SKM-1 treated with dmso at 0.1 percent for 144 hours (cell line): ENCODE data around the gene CEBPZOS.

Source experiments
- DNase-seq: peaks from one replicate; lab custom pipeline; 2025; ENCODE audit not compliant: unreplicated experiment; lab: John Stamatoyannopoulos, UW

Gene CEBPZOS

DNA sequence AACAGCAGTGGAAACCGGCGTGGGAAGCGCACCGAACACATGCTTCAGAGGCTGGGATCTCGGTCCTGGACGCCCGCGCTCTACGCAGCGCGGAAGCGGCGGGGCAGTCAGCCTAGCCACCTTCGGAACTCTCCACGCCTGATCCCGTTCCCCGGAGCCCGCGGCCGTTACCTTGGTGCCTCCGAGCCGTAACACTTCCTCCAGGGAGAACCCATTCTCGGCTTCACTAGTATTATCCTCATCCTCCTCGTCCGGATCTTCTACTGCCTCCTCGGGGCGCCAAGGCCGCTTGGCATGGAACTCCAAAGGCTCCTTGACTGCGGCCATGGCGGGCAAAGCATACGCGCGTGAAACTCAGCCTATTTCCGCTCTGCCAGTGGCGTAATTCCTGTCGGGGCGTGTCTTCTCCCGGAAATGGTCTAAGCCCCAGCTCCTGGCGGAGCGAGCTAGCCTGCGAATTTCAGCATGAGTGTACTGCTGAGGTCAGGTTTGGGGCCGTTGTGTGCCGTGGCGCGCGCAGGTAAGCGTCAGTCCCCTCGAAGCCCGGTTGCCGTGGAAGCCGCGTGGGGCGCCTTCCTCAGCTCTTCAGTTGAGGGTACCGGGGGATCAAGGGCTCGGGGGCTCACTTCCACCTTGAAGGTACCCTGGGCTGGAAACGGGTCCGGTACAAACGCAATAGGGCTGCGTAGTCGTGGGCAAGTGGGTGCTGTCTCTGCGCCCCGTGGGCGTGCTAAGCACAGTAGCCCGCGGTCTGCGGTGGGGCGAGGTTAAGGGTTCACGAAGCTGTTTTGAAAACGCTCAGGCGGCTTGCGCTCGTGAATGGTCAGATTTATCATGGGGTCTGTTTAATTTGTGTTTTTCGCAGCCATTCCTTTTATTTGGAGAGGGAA is 35.2 kb downstream of the CEBPZOS start, which contains the start of the genes CEBPZ and NDUFAF7:
Gene CEBPZ (minus strand): TSS at position 356 of the 890 bp plus-strand sequence. CDS start 29 bp downstream, at position 327.
Gene NDUFAF7 (plus strand): TSS at position 418 of the 890 bp plus-strand sequence. CDS start 48 bp downstream, at position 466.
- DNase-seq = peak; percentile 86

GRCh38 chr2:37232131-37232933 is 36.0 kb downstream of the CEBPZOS start:
- DNase-seq = no peak

GRCh38 chr2:37243435-37243834 is 47.1 kb downstream of the CEBPZOS start:
- DNase-seq = no peak

DNA sequence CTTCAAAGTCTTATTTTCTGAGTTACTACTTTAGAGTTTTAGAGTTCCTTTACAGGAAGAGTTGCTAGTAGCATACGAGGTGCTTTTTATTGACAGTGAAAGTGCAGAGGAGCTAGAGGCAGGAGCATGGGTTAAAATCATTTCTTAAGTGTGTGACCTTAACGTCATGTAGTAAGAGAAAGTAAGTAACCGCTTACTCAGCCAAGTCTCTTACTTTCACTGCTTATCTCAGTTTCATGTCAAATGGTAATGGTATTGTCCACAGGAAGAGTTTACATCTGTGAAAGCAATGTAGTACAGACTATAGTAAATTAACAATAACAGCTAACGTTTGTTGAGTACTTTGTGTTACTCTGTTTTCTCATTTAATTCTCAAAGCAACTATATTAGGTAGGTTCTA is 47.7 kb downstream of the CEBPZOS start:
- no peak for DNase-seq

GRCh38 chr2:37244755-37245154 is 48.5 kb downstream of the CEBPZOS start:
- DNase-seq = no peak

- DNase-seq = no peak
Measured at GRCh38 chr2:37246205-37246604, 49.9 kb downstream of the CEBPZOS start.

DNA sequence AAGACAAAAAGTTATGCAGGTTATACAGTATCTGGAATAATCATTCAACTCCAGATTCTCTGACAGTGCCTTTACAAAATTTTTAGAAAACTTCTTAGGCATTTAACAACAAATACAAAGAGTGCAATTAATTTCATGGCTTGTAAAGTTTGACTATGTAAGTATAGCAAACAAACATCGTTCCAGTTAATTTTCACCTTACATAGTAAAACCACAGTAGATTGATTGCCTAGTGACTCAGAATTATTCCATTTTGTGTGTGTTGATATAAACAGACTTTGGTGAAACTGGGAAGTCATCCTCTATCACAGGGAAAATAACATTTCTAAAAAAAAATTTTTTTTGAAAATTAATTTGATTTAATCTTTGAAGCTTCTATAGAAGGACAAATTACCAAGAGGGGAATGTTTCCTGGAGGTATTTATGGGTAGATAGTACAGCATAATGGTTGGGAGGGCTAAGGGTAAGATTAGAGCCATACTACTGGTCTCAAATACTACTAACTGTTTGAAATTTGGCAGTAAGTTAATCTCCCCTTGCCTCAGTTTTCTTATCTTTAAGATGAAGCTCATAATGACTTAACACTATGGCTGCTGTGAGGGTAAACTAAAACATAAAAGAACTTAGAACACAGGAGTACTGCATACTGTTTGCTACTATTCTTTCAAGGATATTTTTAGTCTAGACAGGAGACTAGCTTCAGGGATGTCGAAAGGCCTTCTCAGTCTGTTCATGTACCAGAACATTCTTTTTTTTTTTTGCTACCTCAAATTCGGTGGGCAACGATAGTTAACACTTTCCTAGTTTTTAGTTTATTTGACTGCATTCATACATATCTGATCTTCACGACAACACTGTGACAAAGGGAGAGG is 54.8 kb downstream of the CEBPZOS start:
- DNase-seq = no peak
